NCI-H524 treated with DMSO at 0.1 percent for 48 hours (cell line): ENCODE measurements around the gene ARHGEF38.
"Not testable (repeated sequence)": the region's sequence is repeated elsewhere in the genome, so short reads cannot be mapped to it uniquely, and the experiment has no call there.

Experiments
- DNase-seq: peaks from one replicate; lab custom pipeline; 2025; lab: John Stamatoyannopoulos, UW

ARHGEF38 gene

GRCh38 chr4:105657117-105657765 lies 104.8 kb downstream of the ARHGEF38 start:
- DNase-seq, result no peak

DNA sequence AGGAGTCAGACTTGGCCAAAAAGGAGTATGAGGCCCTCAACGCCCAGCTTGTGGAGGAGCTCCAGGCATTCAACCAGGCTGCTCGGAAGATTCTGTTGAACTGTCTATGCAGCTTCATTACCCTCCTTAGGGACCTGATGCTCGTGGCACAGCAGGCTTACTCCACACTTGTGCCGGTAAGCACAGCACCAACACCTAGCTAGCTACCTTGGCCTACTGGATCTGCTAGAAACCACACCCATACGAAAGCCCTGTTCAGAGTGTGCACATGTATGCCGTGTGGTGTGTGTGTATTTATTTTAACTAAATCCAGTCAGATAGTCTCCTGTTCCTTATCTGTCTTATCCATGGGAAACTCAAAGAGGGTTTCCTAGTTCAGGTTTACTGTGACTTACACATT lies 106.8 kb downstream of the ARHGEF38 start:
- DNase-seq, result no peak

GRCh38 chr4:105661028-105661427 lies 108.6 kb downstream of the ARHGEF38 start:
- no peak for DNase-seq

GRCh38 chr4:105662935-105663675 lies 110.7 kb downstream of the ARHGEF38 start:
- no peak for DNase-seq

DNA sequence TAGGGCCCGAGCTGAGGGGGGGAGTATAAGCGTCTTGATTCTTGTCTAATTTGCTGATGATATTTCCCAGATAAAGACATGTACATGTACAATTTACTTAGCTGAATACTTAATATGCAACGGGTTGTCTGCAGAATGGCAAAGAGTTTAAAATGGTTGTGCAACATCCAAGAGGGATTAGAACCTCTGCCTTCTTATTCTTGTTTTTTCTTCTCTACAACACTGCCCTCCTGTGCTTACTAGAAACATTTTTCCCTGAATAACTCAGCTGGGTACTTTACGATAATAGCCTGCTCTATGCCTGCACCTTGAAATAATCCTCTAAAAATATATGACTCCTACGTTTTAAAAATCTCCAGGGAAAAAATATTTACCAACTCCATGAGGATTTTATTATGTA lies 114.3 kb downstream of the ARHGEF38 start:
- DNase-seq, result peak; percentile 2

DNA sequence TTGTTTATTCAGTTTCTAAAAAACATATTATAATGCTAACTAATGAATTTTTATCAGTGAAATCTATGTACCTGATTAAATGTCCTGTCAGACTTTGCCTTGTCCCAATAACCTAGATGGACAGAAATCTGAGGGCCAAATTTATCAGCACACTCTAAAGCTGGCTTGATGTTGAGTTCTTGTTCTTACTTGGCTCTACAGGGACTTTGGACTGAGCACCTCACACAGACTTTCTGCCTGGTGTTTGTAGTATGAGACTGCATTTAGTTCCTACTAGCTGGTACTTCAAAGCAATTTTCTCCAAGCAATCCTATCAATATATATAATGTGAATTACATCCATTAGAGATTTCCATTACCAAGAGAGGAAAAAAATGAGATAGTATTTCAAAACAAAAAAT lies 118.3 kb downstream of the ARHGEF38 start:
- DNase-seq, result no peak

DNA sequence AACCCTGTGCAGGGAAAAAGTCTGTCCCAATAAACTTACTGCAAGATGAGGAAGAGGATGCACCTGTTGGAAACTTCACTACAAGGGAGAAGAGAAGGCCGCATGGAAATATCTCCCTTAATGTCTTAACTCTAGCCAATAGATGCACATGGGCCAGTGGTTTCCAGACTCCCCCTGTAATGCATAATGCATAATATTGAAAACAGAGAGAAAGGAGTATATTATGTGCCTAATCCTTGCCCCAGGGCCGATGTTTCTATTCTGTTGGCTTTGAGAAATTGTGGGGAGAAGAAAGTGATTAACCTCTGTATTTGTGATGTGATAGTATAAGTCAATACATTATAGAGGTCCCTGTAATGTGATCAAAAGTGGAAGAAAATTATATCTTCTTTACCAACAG lies 118.9 kb downstream of the ARHGEF38 start:
- no peak for DNase-seq

- DNase-seq, result no peak
These were observed 121.6 kb downstream of the ARHGEF38 start for GRCh38 chr4:105674011-105674410.

GRCh38 chr4:105677709-105678108 lies 125.3 kb downstream of the ARHGEF38 start:
- DNase-seq, result no peak

DNA sequence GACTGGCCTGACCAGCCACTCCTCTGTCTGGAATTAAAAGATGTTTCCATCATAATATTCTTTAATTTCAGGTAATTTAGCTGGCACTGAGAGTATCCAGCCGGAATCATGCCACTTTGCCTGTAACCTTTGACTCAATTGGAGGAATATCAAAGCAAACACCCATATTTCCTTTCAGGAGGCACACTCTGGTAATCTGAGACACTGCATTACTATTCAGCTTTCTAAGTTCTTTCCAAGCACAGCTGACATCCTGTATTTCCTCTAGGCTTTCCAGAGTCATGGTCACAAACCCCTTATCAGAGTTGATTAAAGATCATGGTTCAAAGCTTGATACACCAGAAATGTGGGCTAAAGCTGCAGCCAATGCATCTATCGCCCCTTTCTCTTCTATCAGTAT lies 126.8 kb downstream of the ARHGEF38 start:
- no peak for DNase-seq

DNA sequence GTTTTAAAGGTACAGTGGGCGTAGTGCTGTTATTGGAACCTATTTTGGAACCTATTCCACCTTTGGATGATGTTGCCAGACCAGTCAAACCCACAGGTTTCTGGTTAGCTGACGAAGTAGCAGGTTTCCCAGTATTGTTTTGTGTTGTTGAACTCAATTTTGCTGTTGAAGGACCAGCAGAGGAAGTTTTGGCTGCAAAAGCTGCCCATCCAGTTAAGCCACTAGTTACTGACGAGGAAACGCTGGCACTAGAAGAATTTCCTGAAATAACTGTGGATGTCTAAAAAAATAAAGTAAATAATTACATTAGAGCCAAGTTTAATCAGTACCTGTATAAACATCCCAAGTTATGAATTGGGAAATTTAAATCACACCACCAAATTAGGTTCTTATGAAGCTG lies 130.6 kb downstream of the ARHGEF38 start:
- no peak for DNase-seq

DNA sequence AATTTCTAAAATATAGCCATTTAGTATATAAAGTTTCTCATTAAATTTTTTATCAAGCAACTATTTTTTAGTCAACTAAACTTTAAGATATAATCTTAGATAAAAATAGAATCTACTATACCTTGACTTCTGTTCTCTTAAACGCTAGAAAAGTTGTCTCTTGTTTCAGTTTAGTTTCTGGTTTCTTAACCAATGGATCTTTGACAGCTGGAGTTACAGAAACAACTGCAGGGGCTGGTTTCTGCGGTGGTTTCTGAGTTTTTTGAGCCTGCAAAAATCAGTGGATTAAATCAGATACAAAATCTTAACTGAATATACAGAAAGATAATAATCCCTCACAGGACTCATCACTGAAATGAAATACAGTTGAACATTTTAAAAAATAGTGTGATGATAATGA lies 134.2 kb downstream of the ARHGEF38 start:
- DNase-seq, result no peak

GRCh38 chr4:105694812-105695211 lies 142.4 kb downstream of the ARHGEF38 start:
- DNase-seq, result not testable (repeated sequence)

DNA sequence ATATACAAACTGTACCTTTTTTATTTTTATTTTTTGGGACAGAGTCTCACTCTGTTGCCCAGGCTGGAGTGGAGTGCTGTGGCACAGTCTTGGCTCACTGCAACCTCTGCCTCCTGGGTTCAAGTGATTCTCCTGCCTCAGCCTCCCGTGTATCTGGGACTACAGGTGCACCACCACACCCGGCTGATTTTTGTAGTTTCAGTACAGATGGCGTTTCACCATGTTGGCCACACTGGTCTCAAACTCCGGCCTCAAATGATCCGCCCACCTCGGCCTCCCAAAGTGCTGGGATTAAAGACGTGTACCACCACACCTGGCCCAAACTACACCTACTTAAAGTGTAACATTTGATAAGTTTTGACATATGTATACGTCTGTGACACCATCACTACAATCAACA lies 143.4 kb downstream of the ARHGEF38 start:
- DNase-seq, result not testable (repeated sequence)

DNA sequence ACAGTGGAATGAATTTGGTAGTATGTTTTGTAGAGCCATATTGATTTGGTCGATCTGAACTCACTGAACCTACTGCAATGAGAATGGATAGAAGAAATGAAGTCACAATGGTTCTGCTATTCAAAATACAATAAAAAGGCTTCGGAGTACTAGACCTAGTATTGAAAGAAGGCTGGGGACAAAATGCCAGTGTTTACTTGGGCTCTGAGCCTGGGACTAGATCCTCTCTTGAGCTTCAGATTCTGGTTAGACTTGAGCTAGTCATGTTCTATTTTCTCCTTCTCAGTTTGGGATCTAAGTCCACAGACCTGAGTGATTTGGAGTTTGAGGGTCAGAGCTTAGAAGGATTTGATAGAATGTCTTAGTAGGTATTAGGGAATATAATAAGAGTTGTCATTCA lies 146.2 kb downstream of the ARHGEF38 start:
- DNase-seq, result no peak

DNA sequence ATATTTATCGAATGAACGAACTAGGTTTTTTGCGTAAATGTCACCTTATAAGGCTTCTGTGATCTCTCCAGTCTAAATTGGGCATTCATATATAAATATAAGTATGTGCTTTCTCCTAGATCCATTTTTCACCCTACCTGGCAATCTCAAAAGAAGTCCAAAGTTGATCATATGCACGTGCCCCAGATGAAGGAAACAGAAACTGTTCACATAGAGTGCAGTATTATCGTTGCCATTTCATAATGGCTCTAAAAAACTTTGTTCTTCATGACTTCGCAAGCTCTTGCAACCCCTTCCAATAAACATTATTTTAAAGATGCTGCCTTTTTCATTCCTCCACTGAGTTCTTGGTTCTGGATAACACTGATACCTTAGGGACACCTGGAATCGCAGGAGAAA lies 155.4 kb downstream of the ARHGEF38 start:
- DNase-seq, result no peak

GRCh38 chr4:105708181-105709080 lies 156.0 kb downstream of the ARHGEF38 start, which contains the start of the genes GSTCD and INTS12:
TSS of gene GSTCD (plus strand) at chr4:105708784. CDS start at chr4:105717614, 8,830 bp downstream.
TSS of gene INTS12 (minus strand) at chr4:105708689. CDS start at chr4:105700005, 8,684 bp downstream.
- peak; percentile 55 for DNase-seq

DNA sequence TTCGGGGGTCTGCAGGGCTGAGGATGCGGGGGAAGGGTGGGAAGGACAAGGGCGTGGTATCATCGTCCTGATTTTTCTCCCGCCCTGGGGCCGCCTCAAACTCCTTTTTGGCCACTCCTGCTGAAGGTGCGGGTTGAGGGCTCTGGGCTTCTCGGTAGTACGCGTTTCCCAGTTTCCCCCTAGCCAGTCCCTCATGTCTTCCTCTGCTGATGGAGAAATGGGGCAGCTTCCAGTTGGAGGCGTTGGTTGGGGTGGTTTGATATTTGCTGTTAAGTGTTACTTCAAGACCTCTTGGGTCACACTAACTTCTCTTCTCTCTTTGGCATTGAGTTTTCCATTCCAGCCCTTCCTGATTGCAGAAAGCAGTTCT lies 156.6 kb downstream of the ARHGEF38 start:
- DNase-seq, result no peak

DNA sequence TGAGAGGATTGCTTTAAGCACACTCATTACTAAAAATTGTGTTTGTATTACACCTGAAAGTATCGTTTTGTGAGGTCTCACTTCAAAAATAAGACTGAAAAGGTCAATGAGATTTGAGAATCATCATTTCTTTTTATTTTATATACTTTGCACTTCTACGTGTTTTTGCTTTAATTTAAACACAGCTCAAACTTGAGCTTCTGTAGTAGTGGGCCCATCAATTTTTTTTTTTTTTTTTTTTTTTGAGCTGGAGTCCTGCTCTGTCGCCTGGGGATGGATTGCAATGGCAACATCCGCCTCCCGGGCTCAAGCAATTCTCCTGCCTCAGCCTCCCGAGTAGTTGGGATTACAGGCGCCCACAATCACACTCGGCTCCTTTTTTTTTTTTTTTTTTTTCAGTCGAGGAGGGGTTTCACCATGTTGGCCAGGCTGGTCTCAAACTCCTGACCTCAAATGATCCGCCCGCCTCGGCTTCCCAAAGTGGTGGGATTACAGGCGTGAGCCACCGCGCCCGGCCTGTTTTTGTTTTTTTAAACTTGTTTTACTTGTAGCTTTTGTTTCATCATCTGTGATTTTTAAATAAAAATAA lies 157.7 kb downstream of the ARHGEF38 start:
- no peak for DNase-seq

GRCh38 chr4:105710678-105711077 lies 158.3 kb downstream of the ARHGEF38 start:
- no peak for DNase-seq

- no peak for DNase-seq
These were observed 160.3 kb downstream of the ARHGEF38 start for GRCh38 chr4:105712766-105713165.

- DNase-seq, result no peak
These were observed 161.7 kb downstream of the ARHGEF38 start for GRCh38 chr4:105714071-105714521.
